Measurements from ENCODE around the gene MSL2. TPM values are rescaled to one million over a fixed set of nuclear protein-coding genes. Genes with fewer than 3 reads are reported as not detected.
"Not testable (repeated sequence)": the region's sequence is repeated elsewhere in the genome, so short reads cannot be mapped to it uniquely, and the experiment has no call there.

Gene MSL2
- total RNA-seq, 1 donor from 2014 or later = 23.2 TPM

GRCh38 chr3:136195258-136196063 is 674 bp downstream of the MSL2 start:
- intact Hi-C loops (cut with DNase I) = loop anchor here (1.0 to 5.0 kb wide), 4 partner anchors 33 to 557 kb away; partner anchors contain the start of genes PCCB and STAG1
- ATAC-seq (peak; percentile 49), DNase-seq (ENCODE audit: missing footprints) (peak; percentile 93)

- DNase-seq (ENCODE audit: missing footprints) (peak; percentile 71), ATAC-seq (no peak)
- intact Hi-C loops (cut with DNase I) = loop anchor here (5.0 kb wide), 3 partner anchors 32 to 122 kb away; no protein-coding TSS in a partner anchor
These were observed 1.5 kb downstream of the MSL2 start for GRCh38 chr3:136194409-136195257.

- intact Hi-C loops (cut with DNase I) = loop anchor here (5.0 kb wide), 1 partner anchor 46 kb away; no protein-coding TSS in a partner anchor
- ATAC-seq = no peak
- DNase-seq (ENCODE audit: missing footprints) = no peak
These were observed 2.7 kb downstream of the MSL2 start for GRCh38 chr3:136193278-136194054.

- ATAC-seq (no peak), DNase-seq (ENCODE audit: missing footprints) (no peak)
- intact Hi-C loops (cut with DNase I) = loop anchor here (5.0 kb wide), 1 partner anchor 46 kb away; no protein-coding TSS in a partner anchor
These were observed 3.3 kb downstream of the MSL2 start for GRCh38 chr3:136192831-136193230.

GRCh38 chr3:136192195-136192594 is 3.9 kb downstream of the MSL2 start:
- not testable (repeated sequence) for ATAC-seq; DNase-seq (ENCODE audit: missing footprints)
- intact Hi-C loops (cut with DNase I) = loop anchor here (5.0 kb wide), 1 partner anchor 45 kb away; no protein-coding TSS in a partner anchor

- DNase-seq (ENCODE audit: missing footprints) (no peak), ATAC-seq (no peak)
- intact Hi-C loops (cut with DNase I) = loop anchor here (5.0 kb wide), 1 partner anchor 43 kb away; no protein-coding TSS in a partner anchor
These were observed 6.1 kb downstream of the MSL2 start for GRCh38 chr3:136189859-136190617.

- DNase-seq (ENCODE audit: missing footprints) (no peak), ATAC-seq (no peak)
- intact Hi-C loops (cut with DNase I) = no loop called here
These were observed 7.1 kb downstream of the MSL2 start for GRCh38 chr3:136189043-136189442.

- ATAC-seq = no peak
- DNase-seq (ENCODE audit: missing footprints) = no peak
- intact Hi-C loops (cut with DNase I) = no loop called here
These were observed 8.3 kb downstream of the MSL2 start for GRCh38 chr3:136187868-136188267.

- ATAC-seq (no peak), DNase-seq (ENCODE audit: missing footprints) (no peak)
These were observed 9.3 kb downstream of the MSL2 start for GRCh38 chr3:136186846-136187245.

GRCh38 chr3:136186344-136186743 is 9.8 kb downstream of the MSL2 start:
- intact Hi-C loops (cut with DNase I) = no loop called here
- no peak for DNase-seq (ENCODE audit: missing footprints)
- ATAC-seq = peak; percentile 22

More at GRCh38 chr3:136186846-136187245, 9.3 kb downstream of the MSL2 start:
- intact Hi-C loops (cut with DNase I) = no loop called here

GRCh38 chr3:136184703-136185102 is 11.4 kb downstream of the MSL2 start:
- DNase-seq (ENCODE audit: missing footprints) (no peak), ATAC-seq (peak; percentile 55)
- intact Hi-C loops (cut with DNase I) = no loop called here

- DNase-seq (ENCODE audit: missing footprints) (no peak), ATAC-seq (no peak)
- intact Hi-C loops (cut with DNase I) = no loop called here
These were observed 14.4 kb downstream of the MSL2 start for GRCh38 chr3:136181741-136182140.

- intact Hi-C loops (cut with DNase I) = no loop called here
- DNase-seq (ENCODE audit: missing footprints) = no peak
- no peak for ATAC-seq
These were observed 18.3 kb downstream of the MSL2 start for GRCh38 chr3:136177876-136178275.

GRCh38 chr3:136173939-136174490 is 22.1 kb downstream of the MSL2 start:
- intact Hi-C loops (cut with DNase I) = no loop called here
- ATAC-seq = no peak
- no peak for DNase-seq (ENCODE audit: missing footprints)

GRCh38 chr3:136171097-136171542 is 25.0 kb downstream of the MSL2 start:
- DNase-seq (ENCODE audit: missing footprints) (peak; percentile 2), ATAC-seq (no peak)
- intact Hi-C loops (cut with DNase I) = no loop called here

GRCh38 chr3:136168236-136168635 is 27.9 kb downstream of the MSL2 start:
- intact Hi-C loops (cut with DNase I); ATAC-seq: not testable (repeated sequence)

GRCh38 chr3:136166507-136166906 is 29.6 kb downstream of the MSL2 start:
- DNase-seq (ENCODE audit: missing footprints) (no peak), ATAC-seq (no peak)
- intact Hi-C loops (cut with DNase I) = no loop called here

More at GRCh38 chr3:136168236-136168635, 27.9 kb downstream of the MSL2 start:
- DNase-seq (ENCODE audit: missing footprints) = not testable (repeated sequence)
